GM21515 (cell line): ENCODE data around the gene LRRC72.
"Not testable (repeated sequence)": the region's sequence is repeated elsewhere in the genome, so short reads cannot be mapped to it uniquely, and the experiment has no call there.

Experiments used
- ATAC-seq: cut with Tn5 transposase; IDR thresholded peaks from one replicate; pipeline ENCODE4 v1.9.1; 2021; ENCODE audit not compliant: unreplicated experiment

The LRRC72 gene

GRCh38 chr7:16526742-16527540, at the start of gene LRRC72:
Gene LRRC72, plus strand, starts transcription at chr7:16526825. Its CDS starts 128 bp downstream, at chr7:16526953.
- no peak for ATAC-seq

- no peak for ATAC-seq
These were observed 47.5 kb upstream of the LRRC72 start for GRCh38 chr7:16479161-16479560.

- no peak for ATAC-seq
These were observed 47.0 kb upstream of the LRRC72 start for GRCh38 chr7:16479591-16479990.

GRCh38 chr7:16484453-16485158, 42.0 kb upstream of the LRRC72 start:
- no peak for ATAC-seq

GRCh38 chr7:16491148-16491547, 35.5 kb upstream of the LRRC72 start:
- ATAC-seq = no peak

- no peak for ATAC-seq
These were observed 34.0 kb upstream of the LRRC72 start for GRCh38 chr7:16492513-16493062.

DNA sequence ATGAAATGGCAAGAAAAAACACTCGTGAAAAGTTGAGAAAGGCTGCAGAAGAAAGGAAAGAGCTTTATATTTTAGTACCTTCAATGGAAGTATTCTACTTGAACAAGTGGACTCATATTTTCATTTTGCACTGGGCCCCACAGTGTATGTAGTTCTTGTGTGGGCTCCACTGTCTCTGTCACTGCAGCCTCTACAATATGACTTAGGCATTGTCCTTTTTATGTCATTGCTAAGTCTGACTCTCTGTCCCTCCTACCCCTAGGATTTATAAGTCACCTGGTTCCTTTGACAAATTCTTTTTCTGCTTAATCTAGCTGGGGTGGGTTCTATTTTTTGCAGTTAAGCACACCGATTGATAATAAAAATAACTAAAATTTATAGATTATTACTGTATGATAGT, 33.4 kb upstream of the LRRC72 start:
- ATAC-seq = no peak

- ATAC-seq = no peak
These were observed 32.1 kb upstream of the LRRC72 start for GRCh38 chr7:16494551-16494950.

DNA sequence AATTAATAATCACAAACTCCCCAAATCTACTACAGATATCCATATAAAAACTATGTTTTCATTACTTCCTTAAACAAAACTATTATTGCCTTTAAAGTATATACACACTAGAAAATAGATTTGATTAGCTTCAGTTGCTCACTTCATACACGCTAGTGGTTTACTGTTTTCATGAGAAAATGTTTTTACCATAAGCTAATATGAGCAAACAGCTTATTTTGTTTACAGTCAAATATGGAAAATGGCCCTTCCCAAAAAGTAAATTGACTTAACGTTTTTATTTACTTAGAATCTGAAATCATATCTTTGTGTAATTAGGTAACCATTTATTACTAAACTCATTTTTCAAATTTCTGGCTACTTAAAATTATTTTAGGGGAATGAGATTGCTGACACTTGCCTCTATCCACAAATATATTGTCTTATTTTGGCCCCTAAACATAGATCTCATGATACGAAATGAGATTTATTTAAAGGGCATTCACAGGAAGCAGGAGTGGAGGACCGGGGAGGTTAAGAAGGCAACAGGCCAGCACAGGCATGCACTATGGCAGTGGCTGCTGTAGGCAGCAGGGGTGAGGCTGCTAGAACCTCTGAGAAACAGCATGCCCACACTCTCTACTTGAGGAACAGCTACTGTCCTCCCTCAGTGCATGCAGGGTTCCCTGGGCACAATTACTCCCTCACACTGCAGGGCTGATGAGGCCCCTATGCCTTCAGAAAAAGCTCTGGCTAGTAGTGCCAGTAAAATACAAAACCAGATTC, 31.5 kb upstream of the LRRC72 start:
- ATAC-seq = no peak

DNA sequence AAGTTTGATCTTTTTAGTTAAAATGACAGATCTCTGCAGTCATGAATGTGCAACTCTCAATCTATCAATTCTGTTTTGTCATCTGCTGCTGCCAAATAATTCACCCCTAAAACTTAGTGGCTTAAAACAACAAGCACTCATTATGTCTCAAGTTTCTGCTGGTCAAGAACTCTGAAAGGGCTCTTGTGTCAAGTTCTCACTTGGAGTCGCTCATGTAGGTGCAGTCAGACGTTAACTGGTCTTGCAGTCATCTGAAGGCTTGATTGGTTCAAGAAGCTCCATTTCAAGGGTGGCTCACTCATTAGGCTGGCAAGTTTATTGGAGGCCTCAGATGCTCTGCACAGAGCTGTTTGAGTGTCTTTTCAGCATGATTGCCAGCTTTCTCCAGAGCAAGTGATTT, 28.5 kb upstream of the LRRC72 start:
- no peak for ATAC-seq

GRCh38 chr7:16502303-16502702, 24.3 kb upstream of the LRRC72 start:
- ATAC-seq = no peak

DNA sequence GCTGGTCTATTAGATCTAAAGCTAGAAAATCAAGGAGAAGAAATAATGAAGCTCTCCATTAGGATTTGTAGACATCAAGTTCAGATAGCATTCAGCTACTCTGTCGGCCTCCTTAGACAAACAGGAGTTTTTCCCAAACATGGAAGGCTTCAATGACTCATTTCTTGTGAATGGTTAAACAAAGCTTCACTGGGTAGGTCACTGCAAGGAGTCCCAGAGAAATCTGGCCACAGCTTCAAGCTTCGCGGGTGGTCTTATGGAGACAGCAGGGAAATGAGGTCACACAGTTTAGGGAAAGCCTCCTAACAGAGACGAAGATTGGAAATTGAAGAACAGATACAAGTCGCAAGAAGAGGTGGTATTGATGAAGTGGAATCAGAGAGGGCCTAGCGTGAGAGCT, 22.6 kb upstream of the LRRC72 start:
- ATAC-seq = no peak

DNA sequence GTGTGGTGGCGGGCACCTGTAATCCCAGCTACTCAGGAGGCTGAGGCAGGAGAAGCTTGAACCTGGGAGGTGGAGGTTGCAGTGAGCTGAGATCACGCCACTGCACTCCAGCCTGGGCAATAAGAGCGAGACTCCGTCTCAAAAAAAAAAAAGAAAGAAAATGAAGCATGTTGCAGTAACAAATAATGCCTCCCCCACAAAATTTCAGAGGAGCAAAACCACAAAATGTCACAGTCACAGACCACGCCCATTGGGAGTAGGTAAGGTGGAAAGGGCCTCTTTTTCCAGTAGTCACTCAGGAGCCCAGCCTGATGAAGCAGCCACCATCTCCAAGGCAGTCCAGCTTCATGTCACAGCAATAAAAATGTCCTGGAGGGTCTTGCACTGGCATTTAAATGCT, 20.2 kb upstream of the LRRC72 start:
- not testable (repeated sequence) for ATAC-seq

GRCh38 chr7:16509829-16510228, 16.8 kb upstream of the LRRC72 start:
- ATAC-seq = no peak

DNA sequence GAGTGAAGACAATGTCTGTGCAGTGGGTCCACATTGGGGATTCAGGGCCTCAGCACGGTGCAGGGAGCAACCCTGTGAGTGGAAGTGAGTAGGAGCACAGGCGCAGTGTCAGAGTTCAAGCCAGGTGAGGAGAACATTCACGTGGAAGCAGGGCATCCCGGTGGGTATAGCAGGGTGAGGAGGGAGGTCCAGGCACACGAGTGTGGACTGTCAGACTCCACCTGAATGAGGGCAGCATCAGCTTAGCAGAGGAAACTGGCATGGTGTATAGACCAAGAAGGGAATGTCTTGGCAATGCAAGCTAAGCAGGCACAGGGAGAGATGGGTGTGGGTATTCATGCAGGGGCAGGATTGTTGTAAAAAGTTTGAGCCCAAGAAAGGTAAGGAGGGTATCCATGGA, 15.3 kb upstream of the LRRC72 start:
- ATAC-seq = no peak

GRCh38 chr7:16512097-16512496, 14.5 kb upstream of the LRRC72 start:
- no peak for ATAC-seq

- ATAC-seq = no peak
These were observed 12.4 kb upstream of the LRRC72 start for GRCh38 chr7:16514271-16514670.

GRCh38 chr7:16514729-16515128, 11.9 kb upstream of the LRRC72 start:
- ATAC-seq = no peak

DNA sequence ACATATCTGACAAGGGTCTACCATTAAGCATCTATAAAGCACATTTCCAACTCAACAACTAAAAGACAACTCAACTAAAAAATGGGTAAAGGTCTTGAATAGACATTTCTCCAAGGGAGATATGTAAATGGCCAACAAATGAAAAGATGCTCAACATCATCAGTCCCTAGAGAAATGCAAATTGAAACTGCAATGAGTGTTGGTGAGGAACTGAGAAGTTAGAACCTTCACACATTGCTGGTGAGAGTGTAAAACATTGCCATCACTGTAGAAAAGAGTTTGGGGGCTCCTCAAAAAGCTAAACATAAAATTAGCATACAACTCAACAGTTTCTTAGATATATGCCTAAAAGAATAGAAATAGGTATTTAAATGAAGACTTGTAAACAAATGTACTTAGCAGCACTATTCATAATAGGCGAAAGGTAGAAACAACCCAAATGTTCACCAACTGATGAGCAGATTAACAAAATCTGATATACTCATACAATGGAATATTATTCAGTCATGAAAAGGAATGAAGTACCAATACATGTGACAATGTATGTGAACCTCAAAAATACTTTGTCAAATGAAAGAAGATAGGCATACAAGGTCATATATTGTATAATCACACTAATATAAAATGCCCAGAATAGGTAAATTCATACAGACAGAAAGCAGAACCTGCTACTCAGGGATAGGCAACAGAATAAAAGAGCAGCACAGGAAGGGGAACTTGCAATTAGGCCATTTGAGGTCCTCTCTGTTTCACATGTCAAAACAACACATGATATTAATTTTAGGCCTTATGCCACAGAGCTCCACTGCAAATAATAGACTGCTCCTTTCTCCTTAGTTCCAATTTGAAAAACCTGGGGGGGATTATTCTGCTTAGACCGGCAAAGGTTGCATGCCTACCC, 10.6 kb upstream of the LRRC72 start:
- no peak for ATAC-seq

DNA sequence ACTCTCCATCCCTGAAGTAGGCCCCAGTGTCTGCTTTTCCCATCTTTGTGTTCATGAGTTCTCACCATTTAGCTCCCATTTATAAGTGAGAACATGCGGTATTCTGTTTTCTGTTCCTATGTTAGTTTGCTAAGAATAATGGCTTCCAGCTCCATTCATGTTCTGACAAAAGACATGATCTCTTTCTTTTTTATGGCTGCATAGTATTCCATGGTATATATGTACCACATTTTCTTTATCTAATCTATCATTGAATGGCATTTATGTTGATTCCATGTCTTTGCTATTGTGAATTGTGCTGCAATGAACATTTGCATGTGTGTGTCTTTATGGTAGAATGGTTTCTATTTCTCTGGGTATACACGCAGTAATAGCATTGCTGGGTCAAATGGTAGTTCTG, 6.6 kb upstream of the LRRC72 start:
- ATAC-seq = not testable (repeated sequence)
